Amniotic stem cell (primary cell): Measurements from ENCODE around the gene RIMKLA.

Source experiments
- DNase-seq: peaks from one replicate; lab custom pipeline; 2025; lab: John Stamatoyannopoulos, UW

RIMKLA gene

DNA sequence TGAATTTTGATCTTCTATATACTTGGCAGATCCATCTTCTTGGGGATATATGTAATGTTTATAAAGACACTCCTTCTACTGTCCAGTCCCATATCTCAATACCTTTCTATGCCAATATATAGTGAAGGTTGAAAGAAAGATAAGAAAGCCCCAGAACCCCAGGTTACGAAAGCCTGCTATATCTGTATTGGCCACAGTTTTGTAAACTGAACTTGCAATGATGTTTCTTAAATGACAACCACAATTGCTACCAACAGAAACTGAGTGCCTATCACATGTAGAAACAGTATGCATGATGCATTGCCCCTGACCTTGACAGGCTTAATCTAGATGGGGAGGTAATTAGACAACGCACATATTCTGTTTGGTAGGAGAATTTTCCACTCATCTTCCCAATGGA lies 7.8 kb upstream of the RIMKLA start:
- DNase-seq: no peak

GRCh38 chr1:42379794-42380585 lies 602 bp upstream of the RIMKLA start:
- no peak for DNase-seq

GRCh38 chr1:42381280-42381673 lies 685 bp downstream of the RIMKLA start:
- DNase-seq: no peak

- DNase-seq: no peak
Observed at GRCh38 chr1:42385283-42385682, 4.7 kb downstream of the RIMKLA start.

DNA sequence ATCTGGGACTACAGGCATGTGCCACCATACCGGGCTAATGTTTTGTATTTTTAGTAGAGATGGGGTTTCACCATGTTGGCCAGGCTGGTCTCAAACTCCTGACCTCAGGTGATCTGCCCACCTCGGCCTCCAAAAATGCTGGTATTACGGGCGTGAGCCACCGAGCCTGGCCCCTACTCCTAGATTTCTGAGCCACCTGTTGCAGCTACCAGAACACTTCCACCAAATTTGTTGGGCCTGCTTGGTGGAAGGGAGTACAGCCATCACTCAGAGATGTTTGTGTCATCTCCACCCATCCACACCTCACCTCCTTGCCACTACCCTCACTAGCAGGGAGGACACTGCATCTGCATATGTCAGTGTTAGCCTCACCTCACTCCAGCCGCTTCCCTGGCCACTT lies 5.5 kb downstream of the RIMKLA start:
- DNase-seq: no peak

DNA sequence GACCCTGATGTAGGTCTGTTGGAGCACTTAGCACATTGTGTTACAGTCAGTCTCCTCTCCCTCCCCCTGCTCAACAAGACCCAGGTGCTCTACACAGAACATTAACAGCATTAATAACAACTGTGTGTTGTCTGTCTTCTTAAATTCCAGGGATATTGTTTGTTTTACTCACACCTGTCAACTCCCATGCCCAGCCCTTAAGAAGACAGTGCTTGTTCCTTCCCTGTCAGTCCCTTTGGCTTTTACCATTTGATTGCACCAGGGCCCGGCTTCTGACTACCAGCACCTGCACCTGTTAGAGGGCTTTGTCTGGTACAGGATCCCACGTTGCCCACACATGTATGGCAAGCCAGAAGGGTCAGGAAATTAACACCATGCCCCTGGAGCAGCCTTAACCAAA lies 11.7 kb downstream of the RIMKLA start:
- DNase-seq: no peak

DNA sequence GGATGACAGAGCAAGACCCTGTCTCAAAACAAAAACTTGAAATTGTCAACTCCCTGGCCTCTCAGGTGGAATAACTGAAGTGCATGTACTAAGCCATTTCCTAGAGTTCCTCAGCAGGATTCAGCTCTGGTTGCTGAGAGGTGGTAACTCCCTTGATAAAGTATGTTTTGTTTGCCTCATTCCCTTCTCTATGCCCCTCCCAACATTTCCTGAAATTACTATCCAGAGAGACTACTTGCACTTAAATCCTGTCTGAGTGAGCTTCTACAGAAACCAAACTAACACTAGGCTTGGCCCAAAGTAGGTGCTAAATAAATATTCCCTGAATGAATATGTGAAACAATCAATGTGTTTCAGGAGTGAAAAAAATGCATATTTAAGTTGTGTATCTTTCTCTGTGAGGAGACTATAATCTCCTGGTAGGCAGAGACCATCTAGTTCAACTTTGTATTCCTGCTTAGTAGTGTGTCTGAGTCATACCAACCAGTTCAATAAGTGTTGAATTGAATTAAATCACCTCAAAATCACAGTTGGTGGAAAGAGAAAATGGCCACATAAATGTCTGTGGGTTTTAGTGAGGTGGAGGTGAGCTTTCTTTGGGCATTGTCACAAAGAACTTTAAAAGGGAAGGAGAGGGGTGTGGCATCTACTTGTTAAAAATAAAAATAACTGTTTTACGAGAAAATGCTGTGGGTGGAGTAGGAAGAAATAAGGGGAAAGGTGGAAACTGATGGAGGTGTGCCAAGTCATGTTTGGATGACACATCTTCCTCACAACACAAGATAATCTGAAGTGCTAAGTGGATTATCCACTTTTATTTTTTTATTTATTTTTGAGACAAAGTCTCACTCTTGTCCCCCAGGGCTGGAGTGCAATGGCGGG lies 12.6 kb downstream of the RIMKLA start:
- no peak for DNase-seq

GRCh38 chr1:42399315-42400100 lies 18.9 kb downstream of the RIMKLA start:
- DNase-seq: no peak

- no peak for DNase-seq
Observed at GRCh38 chr1:42403880-42404400, 23.3 kb downstream of the RIMKLA start.

DNA sequence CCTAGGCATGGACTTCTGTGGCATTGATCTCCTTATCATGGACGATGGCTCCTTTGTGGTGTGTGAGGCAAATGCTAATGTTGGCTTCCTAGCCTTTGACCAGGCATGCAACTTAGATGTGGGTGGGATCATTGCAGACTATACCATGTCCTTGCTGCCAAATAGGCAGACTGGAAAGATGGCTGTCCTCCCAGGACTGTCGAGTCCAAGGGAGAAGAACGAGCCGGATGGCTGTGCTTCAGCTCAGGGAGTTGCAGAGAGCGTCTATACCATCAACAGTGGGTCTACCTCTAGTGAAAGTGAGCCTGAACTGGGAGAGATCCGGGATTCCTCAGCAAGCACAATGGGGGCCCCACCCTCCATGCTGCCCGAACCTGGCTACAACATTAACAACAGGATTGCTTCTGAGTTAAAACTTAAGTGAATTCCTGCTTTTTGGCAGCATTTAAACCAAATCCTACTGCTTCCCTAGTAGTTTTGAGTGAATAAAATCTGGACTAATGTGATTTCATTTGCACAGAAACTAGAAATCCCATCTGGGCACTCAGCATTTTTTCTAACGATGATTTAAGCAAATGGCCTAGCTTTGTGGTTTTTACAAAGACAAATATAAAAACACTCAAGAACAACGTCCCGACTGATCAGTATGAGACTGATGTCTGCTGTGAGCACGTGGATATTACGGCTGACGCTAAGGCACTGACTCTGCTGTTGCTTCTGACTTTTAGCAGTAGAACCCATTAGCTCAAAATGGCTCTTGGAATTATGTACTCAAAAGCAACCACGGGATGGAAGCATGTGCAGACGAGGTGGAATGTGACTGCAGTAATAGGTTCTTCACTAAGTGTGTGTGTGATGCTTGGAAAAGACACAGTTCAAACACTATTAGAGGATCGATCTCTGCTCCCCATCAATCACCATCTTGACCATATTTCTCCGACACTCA lies 34.2 kb downstream of the RIMKLA start:
- no peak for DNase-seq

GRCh38 chr1:42417166-42417565 lies 36.6 kb downstream of the RIMKLA start:
- no peak for DNase-seq

- DNase-seq: no peak
Observed at GRCh38 chr1:42418516-42418915, 37.9 kb downstream of the RIMKLA start.

- no peak for DNase-seq
Observed at GRCh38 chr1:42419126-42419821, 38.7 kb downstream of the RIMKLA start.

DNA sequence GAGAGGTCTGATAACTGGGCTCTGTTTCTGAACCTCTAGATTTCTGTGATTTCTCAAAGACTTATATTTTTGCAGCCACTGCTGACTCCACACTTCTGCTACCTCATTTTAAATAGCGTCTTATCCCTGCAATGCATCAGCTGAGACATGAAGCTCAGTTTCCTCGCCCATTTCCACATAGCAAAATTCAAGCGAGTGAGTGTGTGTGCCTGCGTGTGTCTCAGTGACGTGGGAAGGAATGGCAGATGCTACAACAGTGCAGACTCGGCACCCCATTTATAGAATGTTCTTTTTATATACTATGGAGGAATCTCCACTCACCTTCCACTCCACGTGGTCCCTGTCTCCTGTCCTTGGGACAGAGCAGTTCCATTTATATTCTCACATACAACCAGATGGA lies 39.5 kb downstream of the RIMKLA start:
- no peak for DNase-seq

DNA sequence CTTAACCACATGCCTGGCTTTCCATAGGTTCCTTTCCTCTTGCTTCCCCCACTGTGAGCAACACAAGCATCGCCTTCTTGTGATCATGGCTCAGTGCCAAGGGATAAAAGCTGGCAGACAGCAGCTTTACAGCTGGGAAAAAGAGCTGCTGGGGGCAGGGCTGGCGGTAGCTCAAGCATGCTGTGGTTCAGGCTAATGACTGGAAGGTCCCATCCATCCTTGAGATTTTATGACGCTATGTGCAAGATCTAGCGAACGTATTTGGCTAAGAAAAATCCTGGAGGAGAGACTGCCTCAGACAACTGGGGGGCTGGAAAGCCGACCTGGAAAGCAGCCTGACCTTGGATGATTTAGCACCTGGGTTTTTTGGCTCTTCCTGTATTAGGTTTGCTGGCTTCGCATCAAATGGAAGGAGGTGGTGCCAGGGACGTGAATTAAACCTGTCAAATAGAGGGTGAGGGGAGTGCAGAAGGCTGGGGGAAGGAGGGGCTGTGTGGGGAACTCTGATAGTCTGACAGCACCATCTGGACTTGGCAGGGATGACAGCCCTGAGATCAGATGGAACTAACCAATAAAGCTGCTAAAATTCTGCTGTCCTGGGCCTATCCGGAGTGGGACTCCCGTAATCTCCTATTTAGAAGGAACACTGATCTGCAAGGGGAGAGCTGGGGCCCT lies 40.5 kb downstream of the RIMKLA start:
- no peak for DNase-seq

- no peak for DNase-seq
Observed at GRCh38 chr1:42422737-42423136, 42.1 kb downstream of the RIMKLA start.

DNA sequence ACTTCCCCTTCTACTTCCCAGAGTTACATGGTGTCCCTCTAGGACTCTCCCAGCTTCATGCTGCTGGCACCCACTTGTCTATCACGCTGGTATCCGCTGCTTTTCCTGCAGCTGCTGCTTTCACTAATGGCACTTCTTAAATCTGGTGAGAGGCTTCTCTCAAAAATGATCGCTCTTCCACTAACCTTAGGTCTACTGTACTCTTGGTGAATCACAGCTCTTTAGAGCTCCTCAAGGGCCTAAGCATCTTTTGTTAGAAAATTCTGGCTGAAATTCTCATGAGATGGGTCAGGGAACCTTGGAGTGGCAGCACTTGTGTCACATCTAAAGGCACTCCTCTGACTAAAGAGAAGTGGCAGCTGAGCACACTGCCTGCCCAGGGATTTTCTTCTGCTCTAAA lies 43.1 kb downstream of the RIMKLA start:
- DNase-seq: no peak

DNA sequence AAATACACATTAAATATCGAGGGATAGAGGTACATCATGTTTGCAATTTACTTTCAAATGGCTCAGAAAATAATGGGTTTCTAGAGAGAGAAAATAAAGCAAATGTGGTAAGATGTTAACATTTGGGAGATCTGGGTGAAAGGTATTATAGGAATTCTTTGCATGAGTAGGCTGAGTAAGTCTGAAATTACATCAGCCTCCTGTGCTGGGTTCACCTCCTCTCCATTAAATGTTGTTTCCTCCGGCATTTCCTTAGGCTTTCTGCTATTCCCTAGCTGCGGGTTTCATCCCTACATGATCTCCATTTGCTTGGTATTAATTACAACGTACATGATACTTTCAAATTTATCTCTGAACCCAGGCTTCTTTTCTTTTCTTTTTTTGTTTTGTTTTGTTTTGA lies 43.6 kb downstream of the RIMKLA start:
- no peak for DNase-seq

DNA sequence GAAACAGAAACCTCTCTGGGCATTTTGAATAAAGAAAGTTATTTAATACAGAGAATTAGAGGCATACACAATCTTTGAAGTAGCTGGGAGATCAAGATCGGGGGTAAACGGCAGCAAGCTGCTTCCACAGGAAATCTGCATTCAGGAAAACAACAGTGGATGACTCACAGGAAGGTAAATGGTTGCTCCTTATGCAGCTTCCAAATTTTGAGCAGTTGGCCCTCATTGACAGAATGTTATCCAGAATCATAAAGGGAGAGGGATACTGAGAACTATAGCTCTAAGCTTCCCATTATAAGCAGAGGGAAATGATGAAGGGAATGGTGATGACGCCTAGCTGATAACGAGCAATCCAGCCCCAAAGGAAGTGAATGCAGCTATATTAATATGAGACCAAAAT lies 46.6 kb downstream of the RIMKLA start:
- no peak for DNase-seq

- no peak for DNase-seq
Observed at GRCh38 chr1:42429603-42430002, 49.0 kb downstream of the RIMKLA start.
